H1 (cell line): ENCODE measurements around the gene ACBD6. TPM values are rescaled to one million over a fixed set of nuclear protein-coding genes. Genes with fewer than 3 reads are reported as not detected.

Experiments used
- CTCF ChIA-PET: fragments of 300-600 bp; sonication (Branson Sonifier 250); formaldehyde crosslinking; loops from one replicate; lab custom pipeline; 2021; ENCODE audit not compliant: partially characterized antibody; lab: Charles Lee
- POLR2A ChIA-PET: fragments of 300-600 bp; sonication (Branson Sonifier 250); formaldehyde crosslinking; loops from one replicate; lab custom pipeline; 2021; ENCODE audit warnings: inconsistent platforms; ENCODE audit not compliant: partially characterized antibody; lab: Charles Lee
- DNase-seq, 2 experiments: peaks; one replicate each; pipeline versions ENCODE4 v3.0.0 to v3.0.0-alpha.2; 2010 to 2022; ENCODE audit warnings: low spot score in 2 of 2, low read depth in 1 of 2, mixed read lengths in 1 of 2
- FAIRE-seq: peaks from 2 replicates; lab custom pipeline; 2011; peaks lifted over from hg19 to GRCh38; lab: Jason Lieb, UNC
- H2AFZ ChIP-seq: 2 replicates; pipeline ENCODE4 v1.8.1; 2012; ENCODE audit warnings: low read length, inconsistent platforms
- H2AK5ac ChIP-seq: 2 replicates; pipeline ENCODE4 v1.6.1; 2013; ENCODE audit warnings: low read depth, low read length
- H2BK120ac ChIP-seq: replicated peaks from 2 replicates; pipeline ENCODE3; 2013; ENCODE audit warnings: low read depth, low read length, inconsistent platforms
- H2BK12ac ChIP-seq: 2 replicates; pipeline ENCODE4 v1.6.1; 2013; ENCODE audit warnings: low read depth, low read length
- H2BK15ac ChIP-seq: 2 replicates; pipeline ENCODE4 v1.6.1; 2013; ENCODE audit warnings: low read length
- H2BK20ac ChIP-seq: 2 replicates; pipeline ENCODE4 v1.6.1; 2013; ENCODE audit warnings: low read length
- H2BK5ac ChIP-seq: 2 replicates; pipeline ENCODE4 v1.6.1; 2013; ENCODE audit warnings: low read depth, low read length
- H3K14ac ChIP-seq: 2 replicates; pipeline ENCODE4 v1.6.1; 2013; ENCODE audit warnings: inconsistent platforms; ENCODE audit not compliant: insufficient read length
- H3K18ac ChIP-seq: 2 replicates; pipeline ENCODE4 v1.6.1; 2013; ENCODE audit warnings: low read length; ENCODE audit errors: extremely low read depth
- H3K23ac ChIP-seq: 2 replicates; pipeline ENCODE4 v1.6.1; 2013; ENCODE audit warnings: inconsistent platforms; ENCODE audit not compliant: insufficient read length
- H3K23me2 ChIP-seq: 2 replicates; pipeline ENCODE4 v1.6.1; 2013; ENCODE audit warnings: low read depth, low read length
- H3K27ac ChIP-seq: 2 replicates; pipeline ENCODE4 v1.6.1; 2011; ENCODE audit warnings: low read depth, low read length, inconsistent platforms
- H3K27me3 ChIP-seq, 4 experiments: replicated peaks in 1 of 4; 1 replicate in 1 of 4; 2 replicates in 3 of 4; pipeline versions ENCODE4 v1.6.1 to v1.8.1; 2011 to 2013; ENCODE audit warnings: low read length in 3 of 4, mild to moderate bottlenecking in 3 of 4, inconsistent platforms in 2 of 4, mixed read lengths in 2 of 4, moderate library complexity in 1 of 4; ENCODE audit not compliant: control insufficient read depth in 3 of 4, insufficient read depth in 3 of 4; ENCODE audit errors: extremely low read depth in 1 of 4
- H3K36me3 ChIP-seq, 4 experiments: 2 replicates each; pipeline versions ENCODE4 v1.6.1 to v1.8.1; 2011 to 2013; ENCODE audit warnings: mild to moderate bottlenecking in 4 of 4, low read length in 3 of 4, moderate library complexity in 2 of 4, control low read depth in 1 of 4, inconsistent platforms in 1 of 4; ENCODE audit not compliant: insufficient read depth in 4 of 4, control insufficient read depth in 2 of 4
- H3K4ac ChIP-seq: replicated peaks from 2 replicates; pipeline ENCODE3; 2013; ENCODE audit warnings: low read length, low read depth, mixed read lengths, inconsistent platforms; ENCODE audit not compliant: insufficient read length
- H3K4me1 ChIP-seq, 4 experiments: replicated peaks in 1 of 4; 1 replicate in 1 of 4; 2 replicates in 3 of 4; pipeline versions ENCODE4 v1.6.1 to v1.8.1; 2011 to 2013; ENCODE audit warnings: low read length in 3 of 4, inconsistent platforms in 2 of 4, mixed read lengths in 1 of 4; ENCODE audit not compliant: insufficient read depth in 4 of 4, control insufficient read depth in 3 of 4
- H3K4me2 ChIP-seq, 2 experiments: 2 replicates each; pipeline versions ENCODE4 v1.6.1 to v1.8.1; 2011 to 2013; ENCODE audit warnings: low read depth in 2 of 2, low read length in 2 of 2, control low read depth in 1 of 2, inconsistent platforms in 1 of 2, mild to moderate bottlenecking in 1 of 2; ENCODE audit not compliant: insufficient read depth in 1 of 2
- H3K4me3 ChIP-seq, 4 experiments: fragments of 200-600, 300-600 bp in 1 of 4; sonication (generic), shearing (Covaris generic), sonication (Bioruptor Twin) in 1 of 4; 2 replicates each; pipeline versions ENCODE4 v1.5.1 to v1.8.1; 2011 to 2016; ENCODE audit warnings: low read length in 4 of 4, low read depth in 3 of 4, control low read depth in 2 of 4, inconsistent platforms in 2 of 4, mild to moderate bottlenecking in 2 of 4, mixed read lengths in 1 of 4, moderate library complexity in 1 of 4; ENCODE audit not compliant: insufficient read depth in 2 of 4; ENCODE audit errors: extremely low read depth in 1 of 4
- H3K56ac ChIP-seq: replicated peaks from 2 replicates; pipeline ENCODE3; 2013; ENCODE audit warnings: low read depth, mild to moderate bottlenecking, mixed read lengths, low read length, inconsistent platforms; ENCODE audit not compliant: insufficient read length
- H3K79me1 ChIP-seq: 2 replicates; pipeline ENCODE4 v1.6.1; 2013; ENCODE audit warnings: low read depth, low read length, control low read depth
- H3K79me2 ChIP-seq, 2 experiments: 2 replicates each; pipeline versions ENCODE4 v1.6.1 to v1.8.1; 2012 to 2013; ENCODE audit warnings: low read length in 2 of 2, mild to moderate bottlenecking in 2 of 2, inconsistent platforms in 1 of 2; ENCODE audit not compliant: insufficient read depth in 2 of 2, control insufficient read depth in 1 of 2
- H3K9ac ChIP-seq, 4 experiments: replicated peaks in 1 of 4; 1 replicate in 1 of 4; 2 replicates in 3 of 4; pipeline versions ENCODE4 v1.6.1 to v1.8.1; 2011 to 2013; ENCODE audit warnings: low read depth in 3 of 4, low read length in 3 of 4, control low read depth in 2 of 4, mild to moderate bottlenecking in 2 of 4, moderate library complexity in 2 of 4, inconsistent platforms in 1 of 4; ENCODE audit errors: extremely low read depth in 1 of 4
- H3K9me3 ChIP-seq, 2 experiments: 2 replicates each; pipeline versions ENCODE4 v1.6.1 to v1.8.1; 2012 to 2013; ENCODE audit warnings: mild to moderate bottlenecking in 2 of 2, moderate library complexity in 2 of 2, control low read depth in 1 of 2, inconsistent platforms in 1 of 2, low read depth in 1 of 2, low read length in 1 of 2, mixed read lengths in 1 of 2; ENCODE audit not compliant: insufficient read depth in 2 of 2
- H4K20me1 ChIP-seq, 2 experiments: replicated peaks in 1 of 2; 2 replicates each; pipeline versions ENCODE3 to v1.8.1; 2011 to 2013; ENCODE audit warnings: inconsistent platforms in 2 of 2, low read length in 2 of 2, mild to moderate bottlenecking in 1 of 2; ENCODE audit not compliant: insufficient read depth in 2 of 2, control insufficient read depth in 1 of 2
- H4K5ac ChIP-seq: 2 replicates; pipeline ENCODE4 v1.6.1; 2013; ENCODE audit warnings: low read length, low read depth, mixed read lengths, inconsistent platforms; ENCODE audit not compliant: insufficient read length
- H4K8ac ChIP-seq: 2 replicates; pipeline ENCODE4 v1.8.0; 2013; ENCODE audit warnings: mild to moderate bottlenecking, moderate library complexity, low read length, inconsistent platforms; ENCODE audit not compliant: insufficient read depth; ENCODE audit errors: extremely low read depth
- H4K91ac ChIP-seq: replicated peaks from 2 replicates; pipeline ENCODE3; 2013; ENCODE audit warnings: low read length, mixed read lengths, inconsistent platforms; ENCODE audit not compliant: insufficient read length
- BRCA1 ChIP-seq: IDR thresholded peaks from 2 replicates; pipeline ENCODE4 v1.6.1; 2012; ENCODE audit warnings: low read depth, low read length, improper control_type of control experiment
- KDM4A ChIP-seq: IDR thresholded peaks from one replicate; pipeline ENCODE4 v1.7.1; 2012; ENCODE audit warnings: low read depth, mild to moderate bottlenecking, moderate library complexity, low read length, inconsistent platforms; ENCODE audit not compliant: severe bottlenecking
- POLR2A ChIP-seq, 2 experiments: IDR thresholded peaks; 1 replicate in 1 of 2; 2 replicates in 1 of 2; pipeline ENCODE4 v1.6.1; 2011; ENCODE audit warnings: low read depth in 2 of 2, low read length in 2 of 2, mild to moderate bottlenecking in 2 of 2; ENCODE audit errors: control extremely low read depth in 1 of 2
- WGBS, 2 experiments: shearing (Covaris generic) in 1 of 2; methylation state at CpG; one replicate each; pipeline versions ENCODE4 v1.1.6 to v1.1.7; 2013 to 2015; ENCODE audit warnings: low lambda C conversion rate in 2 of 2, mixed read lengths in 2 of 2, inconsistent platforms in 1 of 2, low coverage in 1 of 2, missing lambda C conversion rate in 1 of 2; ENCODE audit not compliant: insufficient replicate concordance in 2 of 2, insufficient coverage in 1 of 2, insufficient read length in 1 of 2; ENCODE audit errors: extremely low coverage in 1 of 2, missing lambda C conversion rate in 1 of 2; 5-methylcytosine and 5-hydroxymethylcytosine counted together
- polyA plus RNA-seq, 7 experiments: library from polyadenylated mRNA; depleted of rRNA in 3 of 7; stranded (reverse) in 5 of 7; unstranded in 2 of 7; fragments of >200 nt in 5 of 7; fragments of 200-250 nt in 2 of 7; gene quantifications; 1 replicate in 5 of 7; 2 replicates in 1 of 7; 4 replicates in 1 of 7; pipeline versions ENCODE4 v1.2.1 to v1.2.3, GENCODE V29; 2011 to 2013; ENCODE audit warnings: missing spikeins in 2 of 7, mixed read lengths in 2 of 7
- total RNA-seq: library from RNA; stranded (reverse); fragmentation: NEBNext Ultra II Directional; extraction: Animal tissue kit (Norgen Biotek cat#: 25700); gene quantifications from 2 replicates; pipeline ENCODE4 v1.2.1, GENCODE V29; 2021
- TF ChIP-seq, protein P1 (sequence below): IDR thresholded peaks from 2 replicates; pipeline ENCODE4 v1.6.1; 2011; ENCODE audit warnings: low read depth, mild to moderate bottlenecking, low read length; ENCODE audit not compliant: insufficient read depth

Gene ACBD6
- total and polyA plus RNA-seq, 2 of the 8 experiments (the other 6 are each of a cell fraction or from before 2014, with no cell fraction given) = 52.0 to 67.7 TPM

DNA sequence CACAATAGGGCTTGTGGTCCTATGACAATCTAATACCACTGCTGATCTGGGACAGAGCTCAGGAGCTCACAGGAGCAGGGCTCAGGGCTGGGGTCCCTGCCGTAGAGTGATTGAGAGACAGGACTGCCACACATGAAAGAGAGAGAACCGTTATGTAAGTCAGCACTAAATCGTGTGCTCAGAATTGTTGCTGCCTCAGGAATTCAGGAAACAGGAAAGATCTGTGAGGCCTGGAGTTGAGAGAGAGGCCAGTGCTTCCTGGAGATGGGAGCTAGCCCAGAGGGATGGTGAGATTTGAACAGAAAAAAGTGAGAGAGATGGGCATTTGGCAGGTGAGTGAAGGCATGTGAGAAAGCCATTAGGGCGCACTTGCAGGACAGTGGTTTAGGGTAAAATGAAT lies 17.5 kb upstream of the ACBD6 start:
- Histone ChIP-seq H3K9me3 (no peaks in the 10 kb centered on the region), H3K4me1 (peaks cover 0 to 8% (median 2%) of the 10 kb centered on the region in 4 experiments; a peak in 4 of 7 replicates), H3K4ac (no peak overlapping the region)
- no peak for TF ChIP-seq KDM4A
- TF ChIP-seq, protein P1, sequence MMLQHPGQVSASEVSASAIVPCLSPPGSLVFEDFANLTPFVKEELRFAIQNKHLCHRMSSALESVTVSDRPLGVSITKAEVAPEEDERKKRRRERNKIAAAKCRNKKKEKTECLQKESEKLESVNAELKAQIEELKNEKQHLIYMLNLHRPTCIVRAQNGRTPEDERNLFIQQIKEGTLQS = no peak
- no peak for TF ChIP-seq BRCA1
- TF ChIP-seq POLR2A (IDR thresholded peaks at IDR 0.05; ENCODE audit: control extremely low read depth in 1 of 2, low read depth in 2 of 2, low read length in 2 of 2) = no peak
- TF ChIP-seq, all 59 proteins: peak for 0
- no peak overlapping the region for H2AK5ac ChIP-seq
- no peak for DNase-seq
- H3K18ac ChIP-seq = no peak overlapping the region
- H3K27me3 ChIP-seq = no peaks in the 10 kb centered on the region
- no peaks in the 10 kb centered on the region for H3K79me2 ChIP-seq
- no peak overlapping the region for H3K14ac ChIP-seq
- FAIRE-seq = no peak
- H3K79me1 ChIP-seq = no peaks in the 10 kb centered on the region
- H3K36me3 ChIP-seq = no peaks in the 10 kb centered on the region
- no peak overlapping the region for H4K91ac ChIP-seq
- H4K20me1 ChIP-seq = no peaks in the 10 kb centered on the region
- H2BK20ac ChIP-seq = peak overlapping the region; percentile 66; the same call in 1 of the 2 replicates
- H4K8ac ChIP-seq = no peak overlapping the region
- peak overlapping the region; percentile 92 for H2AFZ ChIP-seq
- no peak overlapping the region for H3K4me2 ChIP-seq
- no peak overlapping the region for H3K23ac ChIP-seq
- H3K9ac ChIP-seq = no peak overlapping the region
- H3K23me2 ChIP-seq = no peaks in the 10 kb centered on the region
- no peak overlapping the region for H2BK15ac ChIP-seq
- H2BK5ac ChIP-seq = 0 out of 2 replicates have a peak overlapping the region, but pooled peaks have one; percentile 45
- POLR2A ChIA-PET = interaction anchor here (1.5 to 3.3 kb wide), 3 partner anchors 11 to 343 kb away, joined by 5 to 21 read pairs (median 5); partner anchors contain the start of gene ACBD6
- H3K27ac ChIP-seq = no peak overlapping the region; the same call in 1 of the 2 replicates
- H2BK120ac ChIP-seq = no peak overlapping the region
- peak overlapping the region; percentile 30; the same call in 1 of the 2 replicates for H2BK12ac ChIP-seq
- H3K4me3 ChIP-seq = no peak overlapping the region
- no peak overlapping the region for H4K5ac ChIP-seq
- H3K56ac ChIP-seq = no peak overlapping the region
- WGBS, 2 experiments = 95% methylated on average over 4 of the region's 4 CpGs; no CpG with 5 or more reads in 1 of the 2 experiments
- CTCF ChIA-PET = interaction anchor here (0.5 to 4.0 kb wide), 8 partner anchors 9 to 535 kb away, joined by 3 to 26 read pairs (median 4); no protein-coding TSS in a partner anchor
